Stimulated activated CD4-positive, alpha-beta T cell treated with anti-CD3 and anti-CD28 coated beads, Interleukin-4, amount 100 ng/mL, for 4 hours (primary cell): ENCODE results near the gene LCMT1.

Experiments
- DNase-seq, 2 experiments: peaks; one replicate each; pipeline ENCODE4 v3.0.0-alpha.2; 2020

LCMT1 gene

DNA sequence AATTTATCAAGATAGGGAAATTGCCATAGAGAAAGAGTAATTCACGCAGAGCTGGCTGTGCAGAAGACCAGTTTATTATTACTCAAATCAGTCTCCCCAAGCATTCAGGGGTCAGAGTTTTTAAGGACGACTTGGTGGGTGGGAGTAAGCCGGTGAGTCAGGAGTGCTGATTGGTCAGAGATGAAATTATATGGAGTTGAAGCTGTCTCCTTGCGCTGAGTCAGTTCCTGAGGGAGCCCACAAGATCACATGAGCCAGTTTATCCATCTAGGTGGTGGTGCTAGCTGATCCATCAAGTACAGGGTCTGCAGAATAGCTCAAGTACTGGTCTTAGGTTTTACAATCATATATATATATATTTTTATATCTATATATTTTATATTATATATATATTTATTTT, 99.2 kb downstream of the LCMT1 start:
- DNase-seq, result no peak

DNA sequence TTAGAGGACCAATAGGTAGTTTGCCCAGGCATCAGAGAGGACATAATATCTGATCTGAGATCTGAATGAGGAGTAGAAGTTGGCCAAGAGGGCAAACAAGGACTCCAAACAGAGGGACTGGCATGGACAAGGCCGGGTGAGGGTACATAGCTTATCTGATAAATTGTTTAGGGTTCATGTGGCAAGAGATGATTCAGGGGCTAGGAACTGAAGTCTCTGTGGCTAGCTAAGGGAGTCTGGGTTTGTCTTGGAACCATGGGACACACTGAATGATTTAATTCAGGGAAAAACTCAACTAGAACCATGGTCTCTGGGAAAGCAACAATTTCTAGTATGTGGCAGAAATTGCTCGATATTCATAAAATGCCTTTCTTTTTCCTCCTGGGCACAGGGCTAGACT, 101.1 kb downstream of the LCMT1 start:
- DNase-seq, result no peak

DNA sequence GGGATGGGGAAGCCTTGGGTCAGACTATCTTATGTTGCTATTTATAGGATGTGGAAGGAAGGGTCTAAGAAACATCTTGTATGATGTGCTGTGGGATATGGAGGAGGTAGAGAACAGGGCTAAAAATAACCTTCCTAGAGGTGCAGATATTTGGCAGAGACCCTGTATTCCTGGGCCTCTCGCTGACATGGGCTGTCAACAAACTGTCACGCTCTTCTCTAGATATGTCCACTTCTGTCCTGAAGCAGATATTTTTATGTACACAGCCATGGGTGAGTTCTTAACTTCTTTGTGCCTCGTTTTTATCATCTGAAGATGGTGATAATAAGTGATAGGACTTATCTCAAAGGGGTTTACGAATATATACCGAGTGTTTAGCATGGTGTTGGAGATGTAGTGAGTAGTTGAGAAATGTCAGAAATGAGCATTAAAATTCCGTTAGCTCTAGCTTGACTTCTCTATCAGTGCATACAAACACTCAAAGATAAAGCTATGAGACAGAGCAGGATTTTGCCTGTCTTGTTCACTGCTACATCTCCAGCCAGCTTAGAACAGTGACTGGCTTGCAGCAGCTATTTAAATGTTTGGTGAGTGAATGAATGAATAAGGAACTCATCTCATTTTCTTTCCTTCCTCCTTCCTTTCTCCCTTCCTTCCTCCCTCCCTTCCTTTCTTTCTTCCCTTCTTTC, 102.3 kb downstream of the LCMT1 start:
- DNase-seq, result no peak

DNA sequence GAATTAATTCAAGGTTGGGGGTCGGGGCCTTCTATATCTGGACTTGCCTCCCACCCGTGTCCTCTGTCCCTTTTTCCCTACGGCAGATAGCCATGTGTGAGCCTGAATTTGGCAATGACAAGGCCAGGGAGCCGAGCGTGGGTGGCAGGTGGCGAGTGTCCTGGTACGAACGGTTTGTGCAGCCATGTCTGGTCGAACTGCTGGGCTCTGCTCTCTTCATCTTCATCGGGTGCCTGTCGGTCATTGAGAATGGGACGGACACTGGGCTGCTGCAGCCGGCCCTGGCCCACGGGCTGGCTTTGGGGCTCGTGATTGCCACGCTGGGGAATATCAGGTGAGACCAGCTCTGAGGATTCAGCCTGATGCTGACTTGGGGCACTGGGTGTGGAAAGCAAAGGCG, 105.6 kb downstream of the LCMT1 start:
- no peak for DNase-seq

DNA sequence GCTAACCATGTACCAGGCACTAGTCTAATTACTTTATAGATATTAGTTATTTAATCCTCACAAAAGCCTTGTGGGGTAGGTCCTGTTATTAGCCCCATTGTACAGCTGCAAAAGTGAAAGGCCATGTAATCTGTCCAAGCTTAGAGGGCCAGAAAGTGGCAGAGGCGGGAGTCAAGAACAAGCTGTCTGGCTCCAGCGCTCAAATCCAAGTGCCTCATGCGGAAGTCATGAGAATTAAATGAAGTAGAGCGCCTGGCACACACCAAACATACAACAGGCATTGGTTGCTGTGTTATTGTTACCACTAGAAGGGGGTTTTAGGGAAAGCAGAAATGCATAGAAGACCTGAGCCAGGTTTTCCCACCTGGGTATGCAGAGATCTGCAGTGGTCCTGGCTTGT, 106.4 kb downstream of the LCMT1 start:
- DNase-seq, result no peak

DNA sequence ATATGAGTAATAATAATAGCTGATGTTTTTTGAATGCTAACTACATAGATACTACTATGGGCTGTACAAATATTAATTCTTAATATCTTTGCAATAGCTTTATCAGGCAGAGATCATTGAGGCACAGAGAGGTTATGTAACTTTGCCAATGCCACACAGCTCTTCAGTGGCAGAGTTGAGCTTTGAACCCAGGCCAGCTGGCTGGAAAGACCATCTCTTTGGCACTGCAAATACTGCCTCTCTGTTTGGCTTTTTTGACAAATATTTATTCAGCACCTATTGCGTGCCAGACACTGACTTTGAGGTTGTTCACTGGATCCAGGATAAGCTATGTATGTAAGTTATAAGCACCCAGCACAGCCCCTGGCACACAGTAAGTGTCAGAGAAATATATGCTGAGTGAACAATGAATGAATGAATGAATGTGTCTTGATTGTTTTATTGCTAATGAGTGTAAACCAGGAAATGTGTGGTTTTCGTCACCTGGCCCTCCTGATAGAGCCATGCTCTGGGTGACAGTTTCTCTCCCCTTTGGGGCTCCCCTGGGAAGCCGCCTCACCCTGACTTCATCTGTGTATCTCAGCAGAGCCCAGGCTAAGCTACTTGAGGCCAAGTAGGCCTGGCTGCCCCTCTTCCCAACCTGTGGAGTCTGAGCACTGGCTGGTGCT, 107.7 kb downstream of the LCMT1 start:
- no peak for DNase-seq

DNA sequence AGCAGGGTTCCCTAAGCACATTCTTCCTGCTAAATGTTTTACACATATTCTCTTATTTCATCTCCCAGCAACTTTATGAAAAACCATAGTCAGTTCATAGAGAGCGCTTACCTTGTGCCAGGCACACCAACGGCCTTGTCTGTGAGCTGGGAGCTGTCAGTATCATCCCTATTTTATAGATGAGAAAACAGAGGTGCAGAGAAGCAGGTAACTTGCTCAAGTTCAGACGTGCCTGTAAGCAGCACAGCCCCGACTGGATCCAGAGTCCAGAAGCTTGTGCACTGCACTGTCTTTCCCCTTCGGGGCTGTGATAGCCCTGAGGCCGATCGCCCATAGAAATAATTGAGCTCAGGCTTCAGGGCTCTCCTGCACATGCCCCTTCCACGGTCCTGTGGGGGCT, 111.4 kb downstream of the LCMT1 start:
- no peak for DNase-seq

DNA sequence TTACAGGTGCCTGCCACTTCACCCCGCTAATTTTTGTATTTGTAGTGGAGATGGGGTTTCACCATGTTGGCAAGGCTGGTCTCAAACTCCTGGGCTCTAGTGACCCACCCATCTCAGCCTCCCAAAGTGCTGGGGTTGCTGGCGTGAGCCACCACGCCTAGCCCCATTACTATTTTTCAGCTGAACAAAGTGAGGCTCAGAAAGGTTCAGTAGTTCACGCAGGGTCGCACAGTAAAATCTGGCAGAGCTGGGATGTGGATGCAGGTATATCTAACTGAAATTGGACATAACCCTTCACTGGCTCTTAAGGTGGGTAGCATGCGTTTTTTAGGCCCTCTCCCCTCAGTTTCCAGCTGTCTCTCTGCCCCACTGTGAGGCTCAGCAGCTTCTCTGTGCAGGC, 112.4 kb downstream of the LCMT1 start:
- DNase-seq, result no peak

DNA sequence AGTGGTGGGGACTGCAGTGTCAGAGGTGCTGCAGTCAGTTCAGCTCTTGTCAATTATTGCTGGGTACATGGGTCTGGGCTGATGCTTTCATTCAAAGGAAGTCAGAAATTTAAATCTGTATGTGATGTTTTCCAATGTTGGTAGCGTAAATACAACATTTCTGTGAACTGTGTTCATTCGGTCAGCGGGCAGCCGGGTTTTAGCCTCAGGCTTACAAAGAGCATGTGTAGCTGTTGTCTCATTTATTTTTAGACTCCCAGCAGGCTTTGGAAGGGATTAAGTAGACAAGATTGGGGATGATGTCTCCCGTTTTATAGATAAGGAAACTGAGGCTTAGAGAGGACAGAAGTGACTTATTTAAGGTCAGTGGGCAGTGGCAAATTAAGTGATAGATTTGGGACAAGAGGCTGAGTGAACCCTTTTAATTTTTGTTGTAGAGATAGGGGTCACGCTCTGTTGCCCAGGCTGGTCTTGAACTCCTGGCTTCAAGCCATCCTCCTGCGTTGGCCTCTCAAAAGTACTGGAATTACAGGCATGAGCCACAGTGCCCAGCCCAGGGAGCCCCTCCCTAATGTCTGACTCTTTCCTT, 113.3 kb downstream of the LCMT1 start:
- DNase-seq, result no peak
